SK-N-SH (cell line): ENCODE results near the gene RFX2. TPM values are rescaled to one million over a fixed set of nuclear protein-coding genes. Genes with fewer than 3 reads are reported as not detected.

Experiments used
- CTCF ChIA-PET: fragments of 300-600, 350-600 bp; formaldehyde crosslinking; extraction: SDS; loops from one replicate; lab custom pipeline; 2021; lab: Yijun Ruan, JAX
- POLR2A ChIA-PET: fragments of 350-600 bp; sonication (Branson Sonifier 250); formaldehyde crosslinking; extraction: SDS; loops from one replicate; lab custom pipeline; 2020; ENCODE audit warnings: antibody characterized with exemption, inconsistent platforms; lab: Yijun Ruan, JAX
- DNase-seq: peaks from one replicate; pipeline ENCODE4 v3.0.0; 2012
- H2AFZ ChIP-seq: fragments of 200-600 bp; sonication (generic); 2 replicates; pipeline ENCODE4 v1.8.1; 2016; ENCODE audit warnings: antibody characterized with exemption, mild to moderate bottlenecking, low read depth
- H3F3A ChIP-seq: fragments of 200-600 bp; sonication (generic); replicated peaks from 2 replicates; pipeline ENCODE3; 2016; ENCODE audit warnings: antibody characterized with exemption, mild to moderate bottlenecking; ENCODE audit not compliant: insufficient read depth
- H3K27ac ChIP-seq, 2 experiments: fragments of 200-500 bp in 1 of 2; fragments of 200-600 bp in 1 of 2; sonication (Bioruptor generic) in 1 of 2; sonication (generic), shearing (Covaris generic) in 1 of 2; 2 replicates each; pipeline versions ENCODE4 v1.5.1 to v1.6.1; 2014 to 2016; ENCODE audit warnings: low read depth in 2 of 2, inconsistent platforms in 1 of 2, low read length in 1 of 2, mild to moderate bottlenecking in 1 of 2, mixed read lengths in 1 of 2
- H3K27me3 ChIP-seq: fragments of 200-600 bp; sonication (generic), shearing (Covaris generic); 2 replicates; pipeline ENCODE4 v1.6.1; 2016; ENCODE audit warnings: mixed run types; ENCODE audit not compliant: insufficient read depth
- H3K36me3 ChIP-seq, 2 experiments: fragments of 200-500 bp in 1 of 2; fragments of 200-600 bp in 1 of 2; sonication (Bioruptor generic) in 1 of 2; sonication (generic) in 1 of 2; replicated peaks in 1 of 2; 2 replicates each; pipeline versions ENCODE3 to v1.5.1; 2014 to 2016; ENCODE audit warnings: low read length in 1 of 2, mild to moderate bottlenecking in 1 of 2; ENCODE audit not compliant: insufficient read depth in 2 of 2, control insufficient read depth in 1 of 2
- H3K4me1 ChIP-seq, 2 experiments: fragments of 200-500 bp in 1 of 2; fragments of 200-600 bp in 1 of 2; sonication (Bioruptor generic) in 1 of 2; sonication (generic), shearing (Covaris generic) in 1 of 2; 2 replicates each; pipeline versions ENCODE4 v1.5.1 to v1.6.1; 2014 to 2016; ENCODE audit warnings: low read depth in 1 of 2, low read length in 1 of 2, mixed run types in 1 of 2; ENCODE audit not compliant: insufficient read depth in 2 of 2, control insufficient read depth in 1 of 2
- H3K4me2 ChIP-seq: fragments of 200-600 bp; sonication (generic), shearing (Covaris generic); 2 replicates; pipeline ENCODE4 v1.6.1; 2017; ENCODE audit warnings: mixed run types
- H3K4me3 ChIP-seq, 2 experiments: fragments of 200-500 bp in 1 of 2; fragments of 200-600 bp in 1 of 2; sonication (Bioruptor generic) in 1 of 2; sonication (generic), shearing (Covaris generic) in 1 of 2; 2 replicates each; pipeline versions ENCODE4 v1.5.1 to v1.8.1; 2014 to 2016; ENCODE audit warnings: low read depth in 2 of 2, inconsistent platforms in 1 of 2, low read length in 1 of 2, mild to moderate bottlenecking in 1 of 2, mixed read lengths in 1 of 2, moderate library complexity in 1 of 2
- H3K79me2 ChIP-seq: fragments of 200-600 bp; sonication (generic); 2 replicates; pipeline ENCODE4 v1.8.1; 2017; ENCODE audit warnings: mild to moderate bottlenecking; ENCODE audit not compliant: insufficient read depth
- H3K9ac ChIP-seq: fragments of 200-600 bp; sonication (generic); 2 replicates; pipeline ENCODE4 v1.6.1; 2017; ENCODE audit warnings: mixed run types
- H3K9me2 ChIP-seq: fragments of 200-600 bp; sonication (generic); 2 replicates; pipeline ENCODE4 v1.6.1; 2017; ENCODE audit warnings: mixed run types
- H3K9me3 ChIP-seq: fragments of 200-600 bp; sonication (generic); 2 replicates; pipeline ENCODE4 v1.6.1; 2017; ENCODE audit warnings: mixed run types, mild to moderate bottlenecking, moderate library complexity
- H4K20me1 ChIP-seq: fragments of 200-600 bp; sonication (generic); 2 replicates; pipeline ENCODE4 v1.6.1; 2017; ENCODE audit warnings: mild to moderate bottlenecking, mixed run types; ENCODE audit not compliant: insufficient read depth
- EP300 ChIP-seq, 2 experiments: IDR thresholded peaks; 2 replicates each; pipeline versions ENCODE4 v1.4.0 to v1.6.1; 2012; ENCODE audit warnings: borderline replicate concordance in 1 of 2, low read depth in 1 of 2, low read length in 1 of 2
- FOSL2 ChIP-seq: IDR thresholded peaks from 2 replicates; pipeline ENCODE4 v1.4.0; 2012; ENCODE audit warnings: low read depth, mild to moderate bottlenecking, moderate library complexity, borderline replicate concordance
- FOXJ3 ChIP-seq: sonication (generic); formaldehyde crosslinking; IDR thresholded peaks from 2 replicates; pipeline ENCODE4 v1.5.1; 2020; ENCODE audit warnings: mild to moderate bottlenecking, missing genetic modification reagents
- FOXM1 ChIP-seq: IDR thresholded peaks from 2 replicates; pipeline ENCODE4 v1.4.0; 2012; ENCODE audit warnings: low read depth, mild to moderate bottlenecking
- GABPA ChIP-seq: IDR thresholded peaks from 2 replicates; pipeline ENCODE4 v1.4.0; 2012; ENCODE audit warnings: low read depth, mild to moderate bottlenecking
- MXI1 ChIP-seq: IDR thresholded peaks from 2 replicates; pipeline ENCODE4 v1.6.1; 2012; ENCODE audit warnings: mild to moderate bottlenecking, low read depth, low read length, improper control_type of control experiment
- NRF1 ChIP-seq: IDR thresholded peaks from 2 replicates; pipeline ENCODE4 v1.6.1; 2012; ENCODE audit warnings: low read depth, mild to moderate bottlenecking, low read length
- RAD21 ChIP-seq: IDR thresholded peaks from 2 replicates; pipeline ENCODE4 v1.6.1; 2012; ENCODE audit warnings: mild to moderate bottlenecking, low read length
- SIN3A ChIP-seq: IDR thresholded peaks from 2 replicates; pipeline ENCODE4 v1.6.1; 2012; ENCODE audit warnings: low read depth, mild to moderate bottlenecking, low read length, moderate library complexity, borderline replicate concordance
- SMC3 ChIP-seq: IDR thresholded peaks from 2 replicates; pipeline ENCODE4 v1.6.1; 2012; ENCODE audit warnings: low read depth, low read length, improper control_type of control experiment
- TAF1 ChIP-seq: IDR thresholded peaks from 2 replicates; pipeline ENCODE4 v1.6.1; 2012; ENCODE audit warnings: low read depth, mild to moderate bottlenecking, low read length, moderate library complexity, borderline replicate concordance
- TCF12 ChIP-seq: IDR thresholded peaks from 2 replicates; pipeline ENCODE4 v1.4.0; 2012
- TEAD4 ChIP-seq: IDR thresholded peaks from 2 replicates; pipeline ENCODE4 v1.4.0; 2012; ENCODE audit warnings: mild to moderate bottlenecking, borderline replicate concordance; ENCODE audit not compliant: insufficient read depth
- USF1 ChIP-seq: IDR thresholded peaks from 2 replicates; pipeline ENCODE4 v1.4.0; 2012; ENCODE audit warnings: low read depth, borderline replicate concordance
- YY1 ChIP-seq: IDR thresholded peaks from 2 replicates; pipeline ENCODE4 v1.4.0; 2012; ENCODE audit warnings: low read depth, mild to moderate bottlenecking
- WGBS: methylation state at CpG from one replicate; pipeline ENCODE4 v1.1.6; 2017; ENCODE audit warnings: low lambda C conversion rate; 5-methylcytosine and 5-hydroxymethylcytosine counted together
- polyA plus RNA-seq, 3 experiments: library from polyadenylated mRNA; depleted of rRNA; stranded (reverse); fragments of >200 nt; gene quantifications; 2 replicates each; pipeline ENCODE4 v1.2.3, GENCODE V29; 2012
- TF ChIP-seq, protein P1 (sequence below): fragments of 150-350 bp; IDR thresholded peaks from 2 replicates; pipeline ENCODE4 v1.6.1; 2017; ENCODE audit warnings: antibody characterized with exemption, low read length, low read depth, borderline replicate concordance
- TF ChIP-seq, protein P2 (sequence below): IDR thresholded peaks from 2 replicates; pipeline ENCODE4 v1.4.0; 2012; ENCODE audit warnings: low read depth

Gene RFX2
- polyA plus RNA-seq, 1 of the 3 experiments (the other 2 are of a cell fraction): 12.6 TPM

DNA sequence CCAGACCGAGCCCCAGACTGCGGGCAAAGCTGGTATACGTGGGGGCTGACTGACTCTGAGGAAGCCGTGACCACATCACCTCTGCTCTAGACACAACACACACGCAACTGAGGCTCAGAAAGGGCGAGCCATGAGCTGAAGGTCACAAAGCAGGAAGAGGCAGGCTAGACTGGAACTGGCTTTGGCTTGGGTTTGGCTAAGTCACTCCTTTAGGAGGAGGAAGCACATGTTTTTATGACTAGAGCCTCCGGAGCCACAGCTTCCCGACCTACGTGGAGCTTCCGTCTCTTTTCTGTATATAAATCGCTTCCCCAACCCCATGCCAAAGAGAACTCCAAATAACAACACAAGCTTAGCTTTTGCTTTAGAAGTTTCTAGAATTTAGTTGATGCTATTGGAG is 48.0 kb downstream of the RFX2 start:
- peak overlapping the region in 1 of 2 experiments; percentile 97; a peak in 2 of 4 replicates for H3K27ac ChIP-seq
- peaks cover 41 to 49% of the 10 kb centered on the region in 2 experiments for H3K4me1 ChIP-seq

DNA sequence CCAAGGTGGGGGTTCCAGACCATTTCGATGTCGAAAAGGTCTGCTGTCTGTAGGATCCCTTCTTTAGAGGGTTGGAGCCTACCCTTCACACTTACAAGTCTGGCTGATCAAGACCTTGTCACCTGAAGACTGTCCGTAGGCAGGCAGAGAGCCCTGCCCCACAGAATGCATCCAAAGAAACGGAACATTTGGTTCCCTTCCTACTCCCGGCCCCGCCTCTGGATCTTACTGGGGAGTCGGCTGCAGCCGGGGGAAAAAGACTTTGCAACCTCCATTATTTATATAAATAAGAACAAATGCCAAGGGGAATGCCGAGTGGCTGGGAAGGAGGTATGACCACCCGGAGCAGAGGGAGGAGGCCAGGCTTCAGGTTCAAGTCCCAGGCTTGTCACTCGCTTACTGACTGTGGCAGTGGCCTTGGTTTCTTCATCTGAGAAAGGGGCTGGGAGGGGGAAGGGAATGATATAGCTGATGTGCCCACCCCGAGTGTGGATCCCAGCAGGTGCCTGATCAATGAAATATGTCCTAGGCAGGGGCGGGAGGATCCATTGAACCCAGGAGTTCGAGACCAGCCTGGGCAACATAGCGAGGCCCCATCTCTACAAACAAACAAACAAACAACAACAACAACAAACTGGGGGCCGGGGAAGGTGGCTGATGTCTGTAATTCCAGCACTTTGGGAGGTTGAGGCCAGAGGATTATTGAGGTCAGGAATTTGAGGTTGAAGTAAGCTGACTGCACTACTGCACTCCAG is 48.7 kb downstream of the RFX2 start:
- no peak for DNase-seq
- POLR2A ChIA-PET: no interaction called here
- peak overlapping the region; percentile 59 for H3K4me2 ChIP-seq

More for the DNA sequence above, 48.0 kb downstream of the RFX2 start:
- Histone ChIP-seq H3K9ac (peak overlapping the region; percentile 74), H4K20me1 (no peaks in the 10 kb centered on the region), H3K9me3 (no peaks in the 10 kb centered on the region), H3F3A (peaks cover 51% of the 10 kb centered on the region), H3K4me2 (no peak overlapping the region), H2AFZ (no peak overlapping the region), H3K79me2 (peaks cover 69% of the 10 kb centered on the region; the same call in 1 of the 2 replicates), H3K36me3 (no peaks in the 10 kb centered on the region), H3K27me3 (no peaks in the 10 kb centered on the region), H3K4me3 (no peak overlapping the region), H3K9me2 (no peaks in the 10 kb centered on the region)
- TF ChIP-seq, protein P1, sequence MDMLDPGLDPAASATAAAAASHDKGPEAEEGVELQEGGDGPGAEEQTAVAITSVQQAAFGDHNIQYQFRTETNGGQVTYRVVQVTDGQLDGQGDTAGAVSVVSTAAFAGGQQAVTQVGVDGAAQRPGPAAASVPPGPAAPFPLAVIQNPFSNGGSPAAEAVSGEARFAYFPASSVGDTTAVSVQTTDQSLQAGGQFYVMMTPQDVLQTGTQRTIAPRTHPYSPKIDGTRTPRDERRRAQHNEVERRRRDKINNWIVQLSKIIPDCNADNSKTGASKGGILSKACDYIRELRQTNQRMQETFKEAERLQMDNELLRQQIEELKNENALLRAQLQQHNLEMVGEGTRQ: no peak
- 96% methylated on average over 10 of the region's 11 CpGs for WGBS
- CTCF ChIA-PET: interaction anchor here (1.0 to 4.6 kb wide), 2 partner anchors 14 to 75 kb away, joined by 3 to 25 read pairs; no protein-coding TSS in a partner anchor
- DNase-seq: no peak
- POLR2A ChIA-PET: no interaction called here

DNA sequence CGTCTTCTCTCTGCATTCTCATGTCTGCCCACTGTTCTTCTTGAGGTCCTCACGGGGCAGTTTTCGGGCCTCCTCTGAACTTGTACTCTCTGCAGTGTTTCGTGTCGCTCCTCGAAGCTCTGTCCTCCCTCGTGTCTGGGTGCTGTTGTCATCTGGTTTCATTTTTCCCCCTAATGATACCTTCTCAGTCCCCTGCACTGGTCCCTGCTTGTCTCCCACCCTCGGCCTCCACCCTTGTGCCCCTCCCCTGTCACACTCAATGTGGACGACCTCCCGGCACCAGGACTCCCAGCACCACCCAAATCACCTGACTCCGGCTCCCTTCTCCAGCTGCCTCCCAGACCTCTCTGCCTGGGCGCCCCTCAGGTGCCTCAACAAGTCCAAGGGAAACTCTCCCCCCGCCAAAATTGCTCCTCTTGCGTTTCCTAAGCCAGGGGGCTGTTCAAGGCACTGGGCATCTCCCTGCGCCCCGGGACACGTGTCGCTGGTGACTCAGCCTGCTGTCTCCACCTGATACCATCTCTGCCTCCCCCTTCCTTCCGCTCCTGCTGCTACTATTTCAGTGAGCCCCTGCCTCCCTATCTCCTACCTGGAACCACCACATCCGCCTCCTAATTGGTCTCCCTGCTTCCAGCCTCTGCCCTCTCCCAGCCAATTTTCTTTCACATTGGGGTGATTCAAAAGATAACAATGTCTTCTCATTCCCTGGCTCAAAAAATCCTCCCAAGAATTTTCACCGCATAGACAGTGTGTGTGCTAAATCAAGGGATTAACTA is 49.5 kb downstream of the RFX2 start:
- Histone ChIP-seq H3K4me1 (peaks cover 32 to 44% of the 10 kb centered on the region in 2 experiments; a peak in 3 of 4 replicates), H3K9ac (peak overlapping the region; percentile 74), H3K27ac (peak overlapping the region; percentile 48 to 97), H2AFZ (no peak overlapping the region), H3K27me3 (no peaks in the 10 kb centered on the region), H3K4me2 (peak overlapping the region; percentile 59), H4K20me1 (no peaks in the 10 kb centered on the region), H3F3A (peaks cover 48% of the 10 kb centered on the region), H3K4me3 (no peak overlapping the region), H3K36me3 (peaks cover 0 to 4% of the 10 kb centered on the region in 2 experiments), H3K79me2 (peaks cover 78% of the 10 kb centered on the region; the same call in 1 of the 2 replicates), H3K9me3 (no peaks in the 10 kb centered on the region), H3K9me2 (no peaks in the 10 kb centered on the region)
- DNase-seq: peak; percentile 78
- ChIA-PET POLR2A (no interaction called here), CTCF (interaction anchor here (1.0 to 2.3 kb wide), 4 partner anchors 12 to 66 kb away, joined by 3 to 9 read pairs (median 4); no protein-coding TSS in a partner anchor)
- 46% methylated on average over 21 of the region's 21 CpGs for WGBS
- TF ChIP-seq FOXM1 (peak; percentile 86), GABPA (peak; percentile 34; the same call in 1 of the 2 replicates), SMC3 (no peak), YY1 (no peak), NRF1 (no peak), RAD21 (no peak), FOXJ3 (no peak), EP300 (IDR thresholded peaks at IDR 0.05; ENCODE audit: borderline replicate concordance in 1 of 2, low read depth in 1 of 2, low read length in 1 of 2) (peak; percentile 27 to 97; a peak in 3 of 4 replicates), USF1 (peak; percentile 82; the same call in 1 of the 2 replicates), TEAD4 (peak; percentile 92), MXI1 (peak; percentile 62; the same call in 1 of the 2 replicates), TAF1 (peak; percentile 13; the same call in 1 of the 2 replicates), SIN3A (no peak), FOSL2 (peak; percentile 85)
- TF ChIP-seq, protein P2, sequence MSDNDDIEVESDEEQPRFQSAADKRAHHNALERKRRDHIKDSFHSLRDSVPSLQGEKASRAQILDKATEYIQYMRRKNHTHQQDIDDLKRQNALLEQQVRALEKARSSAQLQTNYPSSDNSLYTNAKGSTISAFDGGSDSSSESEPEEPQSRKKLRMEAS: peak; percentile 91

More for the DNA sequence above, 48.7 kb downstream of the RFX2 start:
- no peaks in the 10 kb centered on the region for H3K36me3 ChIP-seq
- TF ChIP-seq GABPA: no peak
- TF ChIP-seq TCF12: 0 out of 2 replicates have a peak, but pooled peaks have one; percentile 3
- H3K4me3 ChIP-seq: no peak overlapping the region
- H3K9ac ChIP-seq: peak overlapping the region; percentile 74
- no peaks in the 10 kb centered on the region for H4K20me1 ChIP-seq
- H2AFZ ChIP-seq: no peak overlapping the region
- peaks cover 72% of the 10 kb centered on the region; the same call in 1 of the 2 replicates for H3K79me2 ChIP-seq
- CTCF ChIA-PET: interaction anchor here (1.0 to 4.6 kb wide), 3 partner anchors 13 to 74 kb away, joined by 3 to 25 read pairs (median 6); no protein-coding TSS in a partner anchor
- peaks cover 52% of the 10 kb centered on the region for H3F3A ChIP-seq
- H3K27me3 ChIP-seq: no peaks in the 10 kb centered on the region
- no peaks in the 10 kb centered on the region for H3K9me2 ChIP-seq
- H3K9me3 ChIP-seq: no peaks in the 10 kb centered on the region
- WGBS: 68% methylated on average over 16 of the region's 16 CpGs
- H3K4me1 ChIP-seq: peaks cover 39 to 50% of the 10 kb centered on the region in 2 experiments
- H3K27ac ChIP-seq: peak overlapping the region; percentile 48 to 97
